ENCODE data around the gene SF3B1.
"Not testable (repeated sequence)": the region's sequence is repeated elsewhere in the genome, so short reads cannot be mapped to it uniquely, and the experiment has no call there.

The SF3B1 gene

GRCh38 chr2:197433780-197434438, 919 bp downstream of the SF3B1 start:
- no peak for DNase-seq (ENCODE audit: low spot score)

- not testable (repeated sequence) for DNase-seq (ENCODE audit: low spot score)
Measured at GRCh38 chr2:197432527-197432926, 2.3 kb downstream of the SF3B1 start.

DNA sequence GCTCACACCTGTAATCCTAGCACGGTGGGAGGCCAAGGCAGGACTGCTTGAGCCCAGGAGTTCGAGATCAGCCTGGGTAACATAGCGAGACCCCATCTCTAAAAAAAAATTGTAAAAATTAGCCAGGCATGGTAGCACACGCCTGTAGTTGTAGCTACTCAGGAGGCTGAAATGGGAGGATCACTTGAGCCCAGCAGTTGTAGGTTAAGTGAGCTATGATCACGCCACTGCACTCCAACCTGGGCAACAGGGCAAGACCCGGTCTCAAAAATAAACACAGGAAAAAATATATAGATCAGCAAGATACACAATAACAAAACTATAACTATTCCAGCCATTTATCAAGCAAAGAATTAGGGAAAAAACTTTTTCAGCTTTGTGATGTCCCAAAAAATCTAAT, 3.0 kb downstream of the SF3B1 start:
- no peak for DNase-seq (ENCODE audit: low spot score)

DNA sequence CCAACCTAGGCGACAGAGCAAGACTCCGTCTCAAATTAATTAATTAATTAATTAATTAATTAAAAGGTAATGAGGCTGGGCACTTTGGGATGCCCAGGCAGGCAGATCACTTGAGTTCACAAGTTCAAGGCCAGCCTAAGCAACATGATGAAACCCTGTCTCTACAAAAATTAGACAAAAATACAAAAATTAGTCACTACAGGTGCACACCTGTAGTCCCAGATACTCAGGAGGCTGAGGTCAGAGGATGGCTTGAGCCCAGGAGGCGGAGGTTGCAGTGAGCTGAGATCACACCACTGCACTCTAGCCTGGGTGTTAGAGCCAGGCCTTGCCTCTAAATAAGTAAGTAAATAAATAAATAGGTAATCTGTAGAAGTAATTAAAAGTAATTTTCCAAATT, 6.8 kb downstream of the SF3B1 start:
- no peak for DNase-seq (ENCODE audit: low spot score)

DNA sequence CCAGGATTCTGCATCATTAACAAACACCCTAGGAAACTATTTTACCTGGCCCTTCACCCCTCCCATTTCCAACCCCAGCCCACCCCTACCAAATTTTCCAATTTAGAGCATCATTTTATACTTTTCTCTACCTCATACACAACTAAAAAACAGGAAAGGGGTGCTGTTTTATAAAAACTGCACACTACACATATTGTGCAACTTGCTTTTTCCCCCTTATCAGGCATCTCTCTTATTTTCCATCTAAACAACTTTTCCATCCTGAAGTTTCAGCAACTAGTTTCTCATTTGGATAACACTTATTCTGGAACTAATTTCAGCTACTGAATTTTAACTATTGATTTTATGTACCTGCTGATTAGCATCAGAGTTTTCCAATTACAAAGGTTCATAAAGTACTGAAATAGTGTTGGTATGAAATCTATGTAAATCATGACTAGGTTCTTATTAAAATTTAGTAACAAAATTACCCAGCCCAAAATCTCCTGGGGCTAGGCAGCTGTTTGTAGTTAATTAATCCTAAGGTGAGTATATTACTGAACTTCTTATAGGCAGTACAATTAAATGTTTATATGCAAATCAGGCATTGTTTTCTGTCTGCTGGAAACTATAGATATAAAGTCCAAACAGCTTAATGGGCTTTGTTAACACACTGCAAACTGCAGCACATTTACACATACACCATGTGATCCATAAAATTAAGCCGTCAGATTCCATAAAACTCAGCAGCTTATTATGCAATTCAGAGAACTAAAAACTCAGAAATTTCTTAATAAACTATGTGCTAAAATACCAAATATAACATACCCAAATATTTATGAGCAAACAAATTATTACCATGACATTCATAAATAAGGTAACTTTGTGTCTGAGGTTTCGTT, 7.9 kb downstream of the SF3B1 start:
- DNase-seq (ENCODE audit: low spot score) = no peak

GRCh38 chr2:197425550-197425949, 9.3 kb downstream of the SF3B1 start:
- no peak for DNase-seq (ENCODE audit: low spot score)

GRCh38 chr2:197423307-197423706, 11.5 kb downstream of the SF3B1 start:
- DNase-seq (ENCODE audit: low spot score) = no peak

- no peak for DNase-seq (ENCODE audit: low spot score)
Measured at GRCh38 chr2:197419438-197419837, 15.4 kb downstream of the SF3B1 start.

- no peak for DNase-seq (ENCODE audit: low spot score)
Measured at GRCh38 chr2:197416268-197416667, 18.6 kb downstream of the SF3B1 start.

GRCh38 chr2:197414515-197414914, 20.3 kb downstream of the SF3B1 start:
- DNase-seq (ENCODE audit: low spot score) = no peak

GRCh38 chr2:197414039-197414438, 20.8 kb downstream of the SF3B1 start:
- no peak for DNase-seq (ENCODE audit: low spot score)

DNA sequence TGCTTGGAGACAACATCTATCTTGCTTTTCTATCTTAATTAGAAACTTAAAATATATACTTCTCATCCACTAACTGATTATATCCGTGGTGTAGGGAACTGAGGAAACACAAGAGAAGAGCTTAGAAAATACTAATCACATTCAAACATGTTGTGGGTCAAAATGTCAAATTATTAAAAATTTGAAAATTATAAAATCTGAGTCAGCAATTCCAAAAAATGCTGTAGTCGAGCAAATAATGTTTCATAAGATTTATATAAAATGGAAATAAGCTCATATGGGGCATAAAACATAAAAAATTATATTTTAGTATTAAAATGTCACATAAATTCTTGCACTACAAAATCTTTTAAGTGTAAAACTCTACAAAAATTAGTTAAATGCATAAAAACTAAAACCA, 29.2 kb downstream of the SF3B1 start:
- no peak for DNase-seq (ENCODE audit: low spot score)

DNA sequence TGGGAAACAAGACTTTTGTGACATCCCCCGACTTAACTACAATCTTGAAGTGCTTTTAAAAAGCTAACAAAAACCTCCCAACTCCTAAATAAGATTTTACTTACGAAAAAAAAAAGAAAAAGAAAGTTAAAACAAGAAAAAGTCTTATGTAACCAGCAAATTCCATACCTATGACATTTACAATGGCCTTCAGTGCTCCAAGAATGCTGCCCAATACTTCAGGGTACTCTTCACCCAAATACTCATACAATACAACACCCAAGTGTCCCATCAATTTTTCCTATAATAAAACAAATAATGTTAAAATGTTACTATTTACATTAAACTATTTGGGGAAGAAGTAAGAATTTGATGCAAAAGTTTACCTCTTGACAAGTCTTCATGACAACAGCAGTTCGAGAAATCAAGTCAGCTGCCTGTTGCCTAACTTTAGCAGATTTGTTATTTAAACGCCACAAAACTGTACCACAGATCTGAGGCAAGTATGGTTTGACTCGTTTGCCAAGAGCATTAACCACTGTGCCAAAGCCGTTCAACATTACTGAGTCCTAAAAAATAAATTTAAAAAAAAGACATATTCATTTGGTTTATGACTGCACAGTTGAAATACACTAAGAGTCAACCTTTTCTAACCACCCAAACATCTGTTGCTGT, 34.8 kb downstream of the SF3B1 start:
- DNase-seq (ENCODE audit: low spot score) = no peak

GRCh38 chr2:197398913-197399312, 35.9 kb downstream of the SF3B1 start:
- DNase-seq (ENCODE audit: low spot score) = no peak

DNA sequence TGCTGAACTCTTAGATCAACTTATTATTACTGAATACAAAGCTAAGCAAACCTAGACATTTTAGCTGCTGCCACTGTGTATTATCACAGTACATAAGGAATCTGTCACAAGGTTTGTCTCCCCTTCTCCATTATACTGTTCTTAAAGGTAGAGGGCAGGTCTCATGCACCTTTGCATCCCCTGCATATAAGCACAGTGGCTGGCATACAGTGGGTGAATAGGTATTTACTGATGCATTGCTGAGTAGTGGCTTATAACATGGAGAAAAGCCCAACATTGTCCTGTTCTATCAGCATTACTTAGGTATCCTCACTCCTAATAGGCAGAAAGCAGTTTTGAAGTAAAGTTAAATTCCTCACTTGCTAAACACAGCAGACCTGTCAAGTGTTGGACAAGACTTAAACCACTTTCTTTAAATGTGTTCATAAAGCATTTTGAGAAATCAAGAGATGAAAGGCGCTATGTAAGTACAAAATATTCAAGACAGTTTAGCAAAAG, 43.6 kb downstream of the SF3B1 start:
- DNase-seq (ENCODE audit: low spot score) = no peak

GRCh38 chr2:197388866-197389587, 45.8 kb downstream of the SF3B1 start:
- no peak for DNase-seq (ENCODE audit: low spot score)

- no peak for DNase-seq (ENCODE audit: low spot score)
Measured at GRCh38 chr2:197387179-197387578, 47.6 kb downstream of the SF3B1 start.

GRCh38 chr2:197386242-197386641, 48.6 kb downstream of the SF3B1 start:
- no peak for DNase-seq (ENCODE audit: low spot score)

DNA sequence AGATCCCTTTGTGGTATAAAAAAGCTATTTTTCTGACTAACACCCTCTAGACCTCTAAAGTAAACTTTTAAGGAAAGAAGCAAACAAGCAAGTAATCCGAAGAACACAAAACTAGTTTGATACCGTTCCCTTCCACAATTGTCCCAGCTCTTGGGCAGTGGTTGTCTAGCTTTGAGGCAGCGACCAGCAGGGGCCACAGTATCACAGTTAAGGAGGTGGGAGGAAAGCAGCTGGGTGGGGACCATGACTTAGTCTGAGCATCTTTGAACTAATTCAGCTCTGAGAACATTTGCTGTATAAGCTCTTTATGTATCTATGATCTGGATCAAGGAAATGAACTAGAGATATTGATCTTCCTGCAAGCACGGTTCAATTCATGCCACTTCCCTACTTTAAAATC, 51.0 kb downstream of the SF3B1 start:
- DNase-seq (ENCODE audit: low spot score) = no peak

DNA sequence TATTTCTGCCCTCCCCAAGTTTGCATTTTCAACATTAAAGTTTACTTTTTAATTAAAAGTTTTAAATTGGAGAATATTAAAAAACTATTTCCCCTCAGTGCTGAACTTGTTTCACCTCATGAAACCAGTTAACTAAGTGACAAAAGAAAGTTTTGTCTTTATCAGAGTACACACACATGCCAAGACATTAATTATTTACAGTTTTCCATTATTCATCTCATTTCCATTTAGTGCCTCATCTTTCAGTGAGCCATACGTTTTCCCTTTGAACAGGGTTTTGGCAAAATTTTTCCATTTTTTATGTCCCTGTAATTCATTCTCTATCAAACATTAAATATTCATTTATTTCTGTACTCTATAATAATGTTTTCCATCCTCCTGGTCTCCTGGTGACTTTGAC, 53.2 kb downstream of the SF3B1 start:
- DNase-seq (ENCODE audit: low spot score) = no peak

DNA sequence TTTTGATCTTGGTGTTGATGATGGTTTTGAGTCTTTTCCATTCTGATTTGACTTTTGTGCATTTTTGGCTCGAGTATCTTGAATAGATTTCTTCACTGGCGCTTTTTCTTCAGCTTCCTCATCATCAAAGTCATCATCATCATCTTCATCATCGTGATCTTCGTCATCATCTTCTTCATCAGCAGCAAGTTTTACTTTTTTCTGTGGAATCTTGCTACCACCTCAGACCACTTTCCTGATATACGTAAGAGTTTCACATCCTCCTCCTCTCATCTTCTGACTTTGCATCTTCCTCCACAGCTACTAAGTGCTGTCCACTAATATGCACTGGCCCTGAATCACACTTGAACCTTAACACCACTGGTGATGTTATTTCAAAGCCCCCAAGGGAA, 54.9 kb downstream of the SF3B1 start:
- not testable (repeated sequence) for DNase-seq (ENCODE audit: low spot score)

- DNase-seq (ENCODE audit: low spot score) = not testable (repeated sequence)
Measured at GRCh38 chr2:197379308-197379917, 55.4 kb downstream of the SF3B1 start.

Data from CD4-positive, alpha-beta T cell treated with Interleukin-6 at 100 ng/mL for 8 hours (primary cell).